Measurements from ENCODE around the gene SERPINB1.

GRCh38 chr6:2816158-2816557 is 25.5 kb downstream of the SERPINB1 start:
- TF ChIP-seq POLR2A (IDR thresholded peaks at IDR 0.05) (no peak), CTCF (IDR thresholded peaks at IDR 0.05) (no peak)

Data from esophagus squamous epithelium (tissue), 4 donors.